ENCODE data around the gene RAPH1.

RAPH1 gene, protein sequence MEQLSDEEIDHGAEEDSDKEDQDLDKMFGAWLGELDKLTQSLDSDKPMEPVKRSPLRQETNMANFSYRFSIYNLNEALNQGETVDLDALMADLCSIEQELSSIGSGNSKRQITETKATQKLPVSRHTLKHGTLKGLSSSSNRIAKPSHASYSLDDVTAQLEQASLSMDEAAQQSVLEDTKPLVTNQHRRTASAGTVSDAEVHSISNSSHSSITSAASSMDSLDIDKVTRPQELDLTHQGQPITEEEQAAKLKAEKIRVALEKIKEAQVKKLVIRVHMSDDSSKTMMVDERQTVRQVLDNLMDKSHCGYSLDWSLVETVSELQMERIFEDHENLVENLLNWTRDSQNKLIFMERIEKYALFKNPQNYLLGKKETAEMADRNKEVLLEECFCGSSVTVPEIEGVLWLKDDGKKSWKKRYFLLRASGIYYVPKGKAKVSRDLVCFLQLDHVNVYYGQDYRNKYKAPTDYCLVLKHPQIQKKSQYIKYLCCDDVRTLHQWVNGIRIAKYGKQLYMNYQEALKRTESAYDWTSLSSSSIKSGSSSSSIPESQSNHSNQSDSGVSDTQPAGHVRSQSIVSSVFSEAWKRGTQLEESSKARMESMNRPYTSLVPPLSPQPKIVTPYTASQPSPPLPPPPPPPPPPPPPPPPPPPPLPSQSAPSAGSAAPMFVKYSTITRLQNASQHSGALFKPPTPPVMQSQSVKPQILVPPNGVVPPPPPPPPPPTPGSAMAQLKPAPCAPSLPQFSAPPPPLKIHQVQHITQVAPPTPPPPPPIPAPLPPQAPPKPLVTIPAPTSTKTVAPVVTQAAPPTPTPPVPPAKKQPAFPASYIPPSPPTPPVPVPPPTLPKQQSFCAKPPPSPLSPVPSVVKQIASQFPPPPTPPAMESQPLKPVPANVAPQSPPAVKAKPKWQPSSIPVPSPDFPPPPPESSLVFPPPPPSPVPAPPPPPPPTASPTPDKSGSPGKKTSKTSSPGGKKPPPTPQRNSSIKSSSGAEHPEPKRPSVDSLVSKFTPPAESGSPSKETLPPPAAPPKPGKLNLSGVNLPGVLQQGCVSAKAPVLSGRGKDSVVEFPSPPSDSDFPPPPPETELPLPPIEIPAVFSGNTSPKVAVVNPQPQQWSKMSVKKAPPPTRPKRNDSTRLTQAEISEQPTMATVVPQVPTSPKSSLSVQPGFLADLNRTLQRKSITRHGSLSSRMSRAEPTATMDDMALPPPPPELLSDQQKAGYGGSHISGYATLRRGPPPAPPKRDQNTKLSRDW

DNA sequence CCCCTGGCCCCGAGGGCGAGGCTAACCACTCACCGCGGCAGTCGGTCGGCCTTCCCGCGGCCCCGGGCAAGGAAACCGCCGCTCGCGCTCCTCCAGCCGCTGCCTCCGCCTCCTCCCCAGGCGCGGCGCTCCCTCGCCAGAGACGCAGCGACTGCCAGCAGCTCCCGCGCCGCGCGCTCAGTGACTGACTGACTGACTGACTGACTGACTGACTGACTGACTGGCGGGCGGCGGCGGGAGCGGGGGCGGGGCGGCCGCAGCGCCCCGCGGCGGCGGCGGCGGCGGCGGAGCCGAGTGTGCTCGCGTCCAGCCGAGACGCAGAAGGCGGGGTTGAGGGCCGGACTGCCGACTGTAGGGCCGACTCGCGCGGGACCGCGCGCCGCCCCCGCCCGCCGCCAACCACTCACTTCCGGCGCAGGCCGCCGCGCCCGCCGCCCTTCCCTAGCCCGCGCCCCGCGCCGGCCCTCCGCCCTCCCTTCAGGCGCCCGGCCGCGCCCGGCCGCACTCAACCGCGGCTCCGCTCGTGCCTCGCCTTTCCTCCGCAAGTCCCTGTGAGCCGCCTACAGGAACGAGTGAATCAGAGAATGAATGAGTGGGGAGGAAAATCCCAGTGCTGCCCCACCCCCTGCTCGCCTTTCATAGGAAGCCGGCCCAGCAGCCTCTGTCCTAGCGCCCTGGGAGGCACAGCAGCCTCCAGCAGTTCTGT lies at the start of gene RAPH1:
TSS of gene RAPH1 (minus strand) at position 224 of the 706 bp plus-strand sequence. CDS start 39,948 bp downstream, outside the sequence.
- DNase-seq (ENCODE audit: low spot score) = peak; percentile 34

DNA sequence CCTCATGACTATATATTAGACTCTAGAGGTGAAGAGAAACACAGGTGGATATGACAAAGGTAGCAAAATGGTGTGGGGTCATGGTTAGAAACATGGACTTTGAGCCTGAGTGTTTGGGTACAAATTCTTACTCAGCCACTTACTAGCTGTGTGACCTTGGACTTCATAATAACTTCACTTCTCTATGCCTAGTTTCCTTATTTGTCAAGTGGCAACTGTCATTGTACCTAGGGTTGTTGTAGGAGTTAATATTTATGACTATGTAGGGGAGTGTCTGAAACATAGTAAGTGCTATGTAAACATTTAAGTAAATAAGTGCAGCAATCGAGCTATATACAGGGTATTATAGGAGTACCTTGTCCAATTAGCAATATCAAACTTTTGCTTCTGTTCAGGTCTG lies 49.7 kb upstream of the RAPH1 start:
- DNase-seq (ENCODE audit: low spot score) = no peak

DNA sequence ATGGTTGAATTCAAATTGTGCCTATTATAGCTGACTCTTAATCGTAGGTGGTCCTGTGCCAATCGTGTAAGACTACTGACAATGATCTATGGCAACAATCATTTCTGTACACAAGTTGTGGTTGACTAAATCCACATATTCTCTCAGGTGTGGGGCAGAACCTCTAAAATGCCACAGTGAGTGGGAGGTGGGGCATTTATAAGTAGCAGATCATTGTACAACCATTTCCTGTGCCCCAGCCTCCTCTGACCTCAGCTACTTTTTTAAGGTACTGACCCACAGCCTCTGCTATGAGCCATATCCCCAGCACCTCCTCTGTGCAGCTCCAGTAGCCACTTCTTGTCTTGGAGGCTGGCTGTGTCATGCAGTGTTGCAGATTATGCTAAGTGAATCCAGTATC lies 48.6 kb upstream of the RAPH1 start:
- no peak for DNase-seq (ENCODE audit: low spot score)

DNA sequence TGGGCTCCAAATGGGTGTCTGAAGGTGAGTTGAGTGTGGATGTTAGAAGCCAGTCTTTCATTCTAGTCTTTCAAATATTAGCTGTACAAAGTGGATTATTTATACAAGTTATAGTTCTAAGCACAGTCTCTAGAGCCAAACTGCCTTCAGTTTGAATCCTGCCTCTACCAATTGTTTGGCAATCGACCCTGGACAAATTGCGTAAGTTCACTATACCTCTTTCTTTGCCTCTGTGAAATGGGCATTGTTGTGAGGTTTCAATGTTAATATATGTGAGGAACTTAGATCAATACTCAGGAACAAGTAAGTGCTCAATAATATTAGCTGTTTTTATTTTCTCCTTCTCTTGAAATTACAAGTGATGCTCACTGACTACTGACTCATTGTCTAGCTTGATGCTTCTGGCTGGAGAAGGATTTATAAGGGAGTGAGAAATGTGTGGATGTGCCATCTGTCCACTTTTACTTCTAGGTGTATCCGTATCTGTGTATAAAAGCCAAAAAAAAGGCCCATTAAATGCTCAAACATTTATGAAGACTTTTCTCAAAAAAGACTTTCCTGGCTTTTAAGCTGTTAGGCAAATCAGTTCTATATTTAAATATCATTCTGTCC lies 48.1 kb upstream of the RAPH1 start:
- no peak for DNase-seq (ENCODE audit: low spot score)

DNA sequence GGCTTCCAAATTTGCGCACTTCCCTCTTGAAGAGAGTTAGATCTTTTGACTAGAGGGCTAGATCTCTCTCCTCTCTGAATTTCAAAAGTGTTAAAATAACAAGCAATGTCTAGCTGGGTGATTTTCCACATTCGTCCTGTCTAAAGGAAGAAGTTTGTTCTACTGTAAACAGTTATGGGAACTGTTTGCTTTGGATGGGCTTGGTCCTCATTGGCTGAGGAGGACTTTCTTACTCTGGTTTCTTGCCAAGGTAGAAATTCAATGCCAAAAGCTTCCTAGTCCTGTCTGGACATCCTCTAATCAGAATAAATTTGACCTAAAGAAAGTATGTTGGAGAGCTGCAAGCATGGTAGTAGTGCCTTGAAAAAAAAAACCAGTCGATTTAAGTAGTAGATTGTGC lies 47.4 kb upstream of the RAPH1 start:
- DNase-seq (ENCODE audit: low spot score) = no peak

DNA sequence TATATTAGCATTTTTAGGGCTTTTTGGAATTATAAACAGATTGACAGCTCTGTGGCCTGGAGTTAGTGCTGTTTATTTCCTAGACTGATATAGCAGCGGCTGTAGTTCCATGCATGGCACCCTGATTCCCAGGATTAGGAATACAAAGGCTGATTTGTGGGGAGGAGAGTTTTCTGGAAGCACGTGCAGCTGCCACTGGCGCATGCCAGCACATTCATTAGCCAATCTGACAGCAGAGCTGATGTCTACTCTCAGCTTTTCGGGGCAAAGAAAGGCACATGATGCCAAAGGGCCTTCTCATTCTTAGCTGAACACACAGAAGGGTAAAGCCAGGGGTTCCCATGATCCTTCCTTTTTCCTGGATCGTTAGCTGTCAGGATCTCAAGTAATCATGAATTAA lies 45.7 kb upstream of the RAPH1 start:
- DNase-seq (ENCODE audit: low spot score) = peak; percentile 64

DNA sequence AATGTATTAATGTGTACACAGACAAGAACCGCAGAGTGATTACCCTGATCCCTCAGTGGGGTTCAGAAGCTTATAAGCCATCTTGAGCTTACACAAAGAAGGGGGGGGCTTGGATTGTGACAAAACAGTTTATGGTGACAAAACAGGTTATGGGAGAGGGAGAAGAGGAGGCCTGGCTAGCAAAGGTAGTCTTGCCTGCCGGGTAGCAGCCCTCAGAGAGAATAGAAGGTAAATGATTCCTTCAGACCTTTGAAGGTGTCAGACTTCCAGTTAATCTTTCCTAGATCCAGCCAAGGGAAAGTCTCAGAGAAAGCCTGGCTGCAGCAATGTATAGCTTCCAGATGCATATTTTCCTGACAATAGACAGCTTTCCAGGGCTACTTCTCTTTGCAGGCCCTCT lies 44.6 kb upstream of the RAPH1 start:
- DNase-seq (ENCODE audit: low spot score) = no peak

DNA sequence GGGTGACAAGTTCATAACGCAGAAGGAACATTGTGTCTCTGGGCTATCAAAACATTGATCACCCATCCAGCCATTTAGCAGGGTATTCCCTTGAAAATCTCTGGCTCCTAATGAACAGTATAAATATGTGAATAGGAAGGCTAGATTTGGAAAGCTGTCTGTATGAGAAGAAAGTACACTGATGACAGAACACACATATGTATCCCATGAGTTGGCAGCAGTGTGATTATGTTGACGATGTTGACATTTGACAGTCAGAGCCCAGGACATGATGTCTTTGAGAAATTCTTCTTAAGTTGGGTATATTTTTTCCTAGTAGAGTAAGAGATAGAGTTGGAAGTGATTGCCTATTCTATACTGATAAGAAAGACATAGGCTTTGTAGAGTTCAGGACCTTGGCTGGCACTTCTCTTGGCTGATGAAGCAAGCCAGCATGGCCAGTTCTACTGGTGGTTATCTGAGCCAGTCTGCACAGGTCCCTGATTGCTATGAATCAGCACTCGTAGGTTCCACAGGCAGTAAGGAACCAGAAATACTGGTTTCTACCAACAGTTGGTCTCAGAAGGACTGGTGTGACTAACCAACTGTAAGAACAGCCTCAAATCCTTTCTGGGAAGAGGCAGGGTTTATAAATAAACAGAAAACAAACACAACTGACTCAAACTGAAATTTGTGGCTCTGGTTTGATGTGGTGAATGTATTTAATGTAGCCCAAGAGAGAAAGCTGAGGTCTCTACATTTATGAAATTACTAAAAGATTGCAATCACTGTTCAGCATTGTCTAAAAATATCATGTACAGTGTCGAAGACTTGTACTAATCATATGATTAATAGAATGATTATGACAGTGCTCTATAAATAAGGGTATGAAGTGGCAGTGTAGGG lies 43.9 kb upstream of the RAPH1 start:
- no peak for DNase-seq (ENCODE audit: low spot score)

DNA sequence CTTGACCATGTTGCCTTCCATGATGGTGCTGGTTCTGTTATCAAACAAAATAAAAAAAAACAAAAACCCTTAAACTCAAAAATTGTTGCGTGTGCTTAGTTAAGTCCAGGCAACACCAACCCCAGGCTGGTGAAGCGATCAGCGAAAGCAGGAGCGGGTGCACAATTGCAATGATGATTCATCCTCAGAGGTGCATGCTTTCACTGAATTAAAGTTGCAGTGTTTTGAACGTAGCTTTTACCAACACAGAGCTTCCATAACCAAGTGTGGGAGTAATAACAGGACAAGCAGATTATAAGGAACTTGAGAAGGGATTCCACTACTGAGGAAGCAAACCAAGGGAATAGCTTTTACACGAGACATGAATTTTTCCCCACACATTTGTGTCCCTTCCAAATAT lies 39.7 kb upstream of the RAPH1 start:
- no peak for DNase-seq (ENCODE audit: low spot score)

DNA sequence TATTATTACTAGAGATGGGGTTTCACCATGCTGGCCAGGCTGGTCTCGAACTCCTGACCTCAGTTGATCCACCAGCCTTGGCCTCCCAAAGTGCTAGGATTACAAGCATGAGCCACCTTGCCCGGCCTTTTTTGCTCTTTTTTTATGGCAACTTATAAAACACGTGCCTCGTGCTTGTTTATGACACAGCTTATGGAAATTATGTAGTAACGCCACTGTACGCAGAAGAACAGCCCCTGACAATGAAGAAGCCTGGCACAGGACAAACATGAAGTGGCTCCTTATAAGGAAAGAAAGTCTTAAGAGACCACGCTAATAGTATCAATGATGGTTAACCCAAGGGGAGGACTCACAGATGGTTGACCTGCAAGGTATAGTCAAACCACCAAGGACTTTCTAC lies 37.2 kb upstream of the RAPH1 start:
- DNase-seq (ENCODE audit: low spot score) = no peak

DNA sequence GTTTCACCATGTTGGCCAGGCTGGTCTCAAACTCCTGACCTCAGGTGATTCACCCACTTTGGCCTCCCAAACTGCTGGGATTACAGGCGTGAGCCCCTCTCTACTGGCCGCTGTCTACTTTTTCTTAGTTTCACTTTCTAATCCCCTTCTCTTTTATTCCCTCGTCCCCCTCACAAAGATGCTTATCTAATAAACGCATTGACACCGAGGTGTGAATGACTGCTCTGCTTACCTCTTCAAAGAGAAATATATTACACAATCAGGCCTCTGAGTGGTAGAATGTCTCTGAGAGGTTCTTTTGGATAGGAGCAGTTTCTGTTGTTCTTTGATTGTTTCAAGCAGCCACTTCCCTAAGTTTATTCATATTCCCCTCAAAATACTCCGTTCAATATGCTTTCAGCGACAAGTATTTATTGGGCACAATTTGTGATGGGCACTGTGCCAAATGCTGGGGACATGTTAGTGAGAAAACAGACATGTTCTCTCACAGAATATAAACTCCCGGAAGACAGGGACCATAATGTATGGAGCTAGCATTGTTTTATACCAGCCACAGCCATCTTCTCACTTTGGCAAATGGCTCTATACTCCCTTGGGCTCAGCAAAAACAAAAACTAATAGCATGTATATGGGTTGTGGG lies 34.7 kb upstream of the RAPH1 start:
- DNase-seq (ENCODE audit: low spot score) = no peak

DNA sequence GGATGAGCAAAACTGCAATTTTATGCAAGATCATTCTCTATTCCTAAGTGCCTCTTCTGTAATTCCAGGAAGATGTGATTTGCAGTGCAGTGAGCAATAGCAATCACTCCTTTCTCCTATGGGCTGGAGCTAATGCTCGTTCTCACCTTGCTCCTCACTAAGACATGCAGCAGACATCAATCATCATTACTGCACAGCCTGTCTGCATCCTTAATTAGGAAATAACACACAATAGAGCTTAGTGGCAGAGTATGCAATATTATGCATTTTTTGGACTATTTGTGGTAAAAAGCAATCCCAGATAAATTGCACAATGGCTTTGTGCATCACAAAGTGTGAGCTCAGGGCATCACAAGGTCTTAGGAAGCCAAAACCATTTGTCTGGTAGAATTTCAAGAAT lies 32.6 kb upstream of the RAPH1 start:
- DNase-seq (ENCODE audit: low spot score) = no peak

DNA sequence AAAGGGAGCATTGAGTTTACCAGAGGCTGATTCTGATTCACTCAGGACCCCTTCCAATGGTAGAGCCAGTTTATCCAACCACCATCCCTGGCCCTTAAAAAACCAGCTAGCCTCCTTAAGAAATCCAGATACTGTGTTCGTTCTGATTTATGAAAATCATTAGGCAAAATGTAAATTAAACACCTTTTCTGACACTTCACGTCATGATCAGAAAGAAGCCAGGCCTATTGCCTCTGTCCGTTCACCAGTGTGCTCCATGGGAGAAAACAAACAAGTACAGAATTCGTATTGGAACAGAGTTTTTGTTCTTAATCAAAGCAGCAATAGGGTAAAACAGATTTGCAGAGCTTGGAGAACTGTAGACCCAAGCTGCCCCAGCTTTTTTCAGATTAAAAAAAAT lies 31.1 kb upstream of the RAPH1 start:
- DNase-seq (ENCODE audit: low spot score) = no peak

DNA sequence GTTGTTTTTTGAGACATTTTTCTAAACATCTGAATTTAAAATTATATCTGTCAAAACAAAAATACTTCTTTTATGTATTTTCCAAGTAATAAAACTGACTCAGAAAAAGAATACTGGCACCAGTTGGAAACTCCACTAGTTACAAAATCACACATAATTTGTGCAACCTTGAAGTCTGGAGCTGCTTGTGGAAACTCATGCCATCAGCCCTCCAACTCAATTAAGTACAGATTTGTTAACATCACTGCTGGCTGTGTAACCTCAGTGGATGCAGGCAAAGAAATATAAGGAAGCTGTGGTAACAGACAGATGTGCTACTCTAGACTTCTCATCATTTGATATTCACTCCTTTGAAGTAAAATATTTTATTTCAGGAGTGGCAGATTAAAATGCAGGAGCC lies 30.0 kb upstream of the RAPH1 start:
- DNase-seq (ENCODE audit: low spot score) = no peak

DNA sequence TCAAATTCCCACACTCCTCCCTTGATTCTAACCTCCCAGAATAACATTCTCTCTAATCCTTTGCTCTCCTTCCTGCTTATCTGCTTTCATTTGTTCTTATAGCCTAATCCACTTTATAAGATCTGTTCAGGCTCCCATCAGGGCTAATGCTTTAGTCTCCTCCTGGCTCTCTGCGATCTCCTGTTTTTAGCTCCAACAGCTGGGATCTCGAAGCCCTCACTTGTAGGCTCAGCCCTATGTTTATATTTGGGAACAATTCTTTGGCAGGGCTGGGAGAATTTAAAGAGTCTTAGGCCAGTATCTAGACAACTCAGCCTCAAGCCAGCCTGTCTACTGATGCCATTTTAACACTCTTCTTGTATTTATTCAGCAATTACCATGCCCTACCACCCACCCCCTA lies 27.2 kb upstream of the RAPH1 start:
- no peak for DNase-seq (ENCODE audit: low spot score)

DNA sequence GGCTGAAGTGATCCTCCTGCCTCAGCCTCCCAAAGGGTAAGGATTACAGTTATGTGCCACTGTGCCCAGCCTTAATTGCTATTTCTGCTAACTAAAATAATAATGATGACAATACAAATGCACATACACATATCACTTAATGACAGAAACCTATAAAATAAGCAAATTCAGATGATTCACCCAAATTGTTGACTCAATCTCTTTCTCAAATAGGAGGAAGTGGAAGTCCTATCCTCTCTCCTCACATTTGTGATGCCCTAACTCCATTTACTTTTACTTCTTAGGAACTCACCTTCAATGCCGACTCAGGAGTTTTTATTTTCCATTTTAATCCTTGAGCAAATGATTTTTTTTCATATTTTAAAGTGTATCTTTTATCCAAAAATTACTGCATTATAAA lies 24.5 kb upstream of the RAPH1 start:
- DNase-seq (ENCODE audit: low spot score) = no peak

DNA sequence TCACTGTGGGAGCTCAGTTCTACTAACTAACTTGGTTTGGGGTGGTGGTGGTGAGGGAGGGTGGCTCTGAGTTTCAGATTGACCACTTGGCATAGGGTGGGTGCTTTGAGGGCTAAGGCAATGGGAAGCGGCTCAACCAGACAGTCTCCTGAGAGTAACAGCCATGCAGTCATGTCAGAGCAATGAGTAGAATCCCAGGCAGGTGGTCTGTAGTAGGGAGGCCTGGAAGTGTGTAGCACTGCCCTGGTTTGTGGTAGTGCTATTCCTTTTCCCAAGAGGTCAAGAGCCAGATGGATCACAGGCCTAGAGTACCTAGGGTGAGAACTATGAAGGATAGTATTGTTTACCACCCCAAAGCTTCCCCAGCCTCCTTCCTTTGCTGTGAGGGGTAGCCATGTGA lies 18.7 kb upstream of the RAPH1 start:
- DNase-seq (ENCODE audit: low spot score) = no peak

DNA sequence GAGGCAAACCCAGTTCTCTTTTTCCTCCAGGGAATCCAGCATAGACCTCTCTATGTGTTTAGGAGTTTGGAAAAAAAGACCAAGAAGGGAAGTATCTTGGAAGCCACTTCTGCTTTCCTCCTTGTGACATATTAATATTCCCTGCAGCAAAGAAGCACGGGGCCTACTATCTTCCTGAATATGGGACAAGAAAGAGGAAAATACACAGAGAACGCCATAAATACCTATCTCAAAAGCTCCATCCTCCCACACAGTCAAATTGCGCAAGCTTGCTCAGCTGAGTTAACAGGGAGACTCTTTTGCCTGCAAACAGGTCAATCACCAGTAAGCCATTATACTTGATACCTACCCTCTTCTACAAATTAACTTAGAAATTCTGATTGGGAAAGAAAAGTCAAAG lies 16.7 kb upstream of the RAPH1 start:
- DNase-seq (ENCODE audit: low spot score) = no peak

DNA sequence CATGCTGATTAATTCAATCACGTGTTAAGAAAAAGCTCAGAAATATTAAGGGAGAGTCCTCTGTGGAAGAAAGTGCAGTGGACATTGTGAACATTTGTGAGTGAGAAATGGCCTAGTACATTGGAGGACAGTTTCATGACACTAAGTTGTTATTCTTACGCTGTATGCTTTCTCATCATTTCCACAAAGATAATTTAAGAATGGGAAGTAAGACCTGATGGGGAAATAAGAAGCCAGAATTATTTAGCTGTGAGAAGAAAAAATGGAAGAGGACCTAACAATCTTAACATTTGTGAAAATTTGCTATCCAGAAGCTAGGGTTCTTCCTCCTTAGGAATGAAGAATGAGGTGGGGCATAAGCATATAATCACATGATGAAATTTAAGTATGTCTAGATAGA lies 15.2 kb upstream of the RAPH1 start:
- DNase-seq (ENCODE audit: low spot score) = no peak

DNA sequence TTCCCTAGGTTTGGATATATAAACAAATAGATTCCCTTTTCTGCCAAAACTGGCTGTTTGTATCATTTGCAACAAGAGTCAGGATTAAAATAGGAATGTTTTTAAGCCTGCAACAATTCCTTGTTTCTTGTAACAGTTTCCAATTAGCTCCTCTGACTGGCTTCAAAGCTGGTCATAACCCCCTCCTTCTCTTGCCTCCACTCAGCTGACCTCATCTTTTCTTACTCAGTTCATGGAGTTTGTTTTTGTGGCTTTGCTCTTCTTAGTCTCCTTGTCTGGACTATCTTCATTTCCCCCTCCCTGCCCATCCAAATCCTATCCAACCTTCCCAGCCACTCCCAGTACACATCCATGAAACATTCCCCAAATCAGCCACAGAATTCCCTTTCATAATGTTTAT lies 14.3 kb upstream of the RAPH1 start:
- no peak for DNase-seq (ENCODE audit: low spot score)

Measured in pons (tissue), 1 donor.